Activated naive CD4-positive, alpha-beta T cell treated with anti-CD3 and anti-CD28 coated beads, Interleukin-2, amount 50 U/mL, for 16 hours (primary cell): ENCODE measurements around the gene GARIN5B.
A peak's percentile ranks its signal among the peaks of the same experiment; 100 is the strongest.

Experiments used
- DNase-seq: peaks from one replicate; pipeline ENCODE4 v3.0.0-alpha.2; 2020

The GARIN5B gene

GRCh38 chr19:55387736-55388497 lies 24.9 kb upstream of the GARIN5B start:
- no peak for DNase-seq

GRCh38 chr19:55386493-55386971 lies 23.5 kb upstream of the GARIN5B start:
- no peak for DNase-seq

GRCh38 chr19:55385724-55386492 lies 22.8 kb upstream of the GARIN5B start, which contains the start of gene RPL28:
Gene RPL28, plus strand, starts transcription at chr19:55385932. Its CDS starts 426 bp downstream, at chr19:55386358.
- DNase-seq = peak; percentile 98

- DNase-seq = peak; percentile 97
Measured at GRCh38 chr19:55384920-55385723, 22.1 kb upstream of the GARIN5B start.

- peak; percentile 46 for DNase-seq
Measured at GRCh38 chr19:55384131-55384919, 21.3 kb upstream of the GARIN5B start, which contains the start of gene TMEM238. Gene TMEM238, minus strand, starts transcription at chr19:55384292. Its CDS starts 33 bp downstream, at chr19:55384259.

GRCh38 chr19:55383279-55384130 lies 20.4 kb upstream of the GARIN5B start:
- peak; percentile 57 for DNase-seq

- no peak for DNase-seq
Measured at GRCh38 chr19:55382522-55383054, 19.5 kb upstream of the GARIN5B start.

GRCh38 chr19:55382013-55382412 lies 19.0 kb upstream of the GARIN5B start:
- no peak for DNase-seq

- no peak for DNase-seq
Measured at GRCh38 chr19:55379174-55379573, 16.1 kb upstream of the GARIN5B start.

GRCh38 chr19:55377356-55378131 lies 14.5 kb upstream of the GARIN5B start:
- DNase-seq = no peak

- no peak for DNase-seq
Measured at GRCh38 chr19:55376241-55376933, 13.3 kb upstream of the GARIN5B start, which contains the start of gene TMEM190. Gene TMEM190, plus strand, starts transcription at chr19:55376826. Its CDS starts 28 bp downstream, at chr19:55376854.

GRCh38 chr19:55373993-55374757 lies 11.1 kb upstream of the GARIN5B start:
- no peak for DNase-seq

- DNase-seq = no peak
Measured at GRCh38 chr19:55373306-55373992, 10.4 kb upstream of the GARIN5B start.

GRCh38 chr19:55372316-55373081 lies 9.4 kb upstream of the GARIN5B start:
- no peak for DNase-seq

- no peak for DNase-seq
Measured at GRCh38 chr19:55370305-55370988, 7.4 kb upstream of the GARIN5B start, which contains the start of gene IL11. Gene IL11, minus strand, starts transcription at chr19:55370463. Its CDS starts 153 bp downstream, at chr19:55370310.

GRCh38 chr19:55369653-55370304 lies 6.7 kb upstream of the GARIN5B start:
- DNase-seq = peak; percentile 42
